ENCODE results near the gene ARL11. TPM values are rescaled to one million over a fixed set of nuclear protein-coding genes. Genes with fewer than 3 reads are reported as not detected.

The ARL11 gene
- total RNA-seq, 2 donors from 2014 or later, result 0.24 to 0.49 TPM

DNA sequence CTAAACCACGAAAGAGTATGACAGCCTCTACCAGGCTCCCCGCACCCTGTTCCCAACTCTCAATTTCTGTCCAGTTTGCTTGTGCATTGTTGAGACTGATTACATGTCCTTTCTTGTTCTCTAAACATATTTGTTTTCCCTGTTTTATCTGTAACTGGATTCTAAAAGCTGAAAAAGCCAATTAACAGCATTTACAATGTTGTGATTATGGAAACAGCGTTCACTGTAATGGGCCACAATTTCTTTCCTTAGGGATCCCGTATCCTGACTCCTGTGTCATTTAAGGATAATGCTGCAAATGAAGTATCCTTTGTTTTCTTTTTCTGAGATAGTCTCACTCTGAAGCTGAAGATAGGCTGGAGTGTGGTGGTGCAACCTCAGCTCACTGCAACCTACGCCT is 42.5 kb downstream of the ARL11 start:
- Histone ChIP-seq H3K4me3 (ENCODE audit: low read length) (no peak overlapping the region), H3K9me3 (ENCODE audit: control insufficient read depth, low read length) (no peaks in the 10 kb centered on the region), H3K9ac (ENCODE audit: extremely low read depth, low read length, poor library complexity, severe bottlenecking) (no peak overlapping the region), H3K36me3 (ENCODE audit: control insufficient read depth, insufficient read depth, low read length) (peaks cover 30% of the 10 kb centered on the region), H3K4me1 (ENCODE audit: control insufficient read depth, insufficient read depth, low read length) (peaks cover 4% of the 10 kb centered on the region), H3K27ac (ENCODE audit: low read depth, low read length) (no peak overlapping the region), H3K27me3 (ENCODE audit: control insufficient read depth, insufficient read depth, low read length, poor library complexity, severe bottlenecking) (no peaks in the 10 kb centered on the region)
- Mint-ChIP-seq H3K9me3 (peaks cover 6% of the 10 kb centered on the region), H3K4me1 (peaks cover 27% of the 10 kb centered on the region), H3K27ac (no peak overlapping the region), H3K27me3 (ENCODE audit: insufficient read depth) (no peaks in the 10 kb centered on the region), H3K36me3 (ENCODE audit: low read depth) (peaks cover 41% of the 10 kb centered on the region), H3K4me3 (no peak overlapping the region)
- TF ChIP-seq, protein P1, sequence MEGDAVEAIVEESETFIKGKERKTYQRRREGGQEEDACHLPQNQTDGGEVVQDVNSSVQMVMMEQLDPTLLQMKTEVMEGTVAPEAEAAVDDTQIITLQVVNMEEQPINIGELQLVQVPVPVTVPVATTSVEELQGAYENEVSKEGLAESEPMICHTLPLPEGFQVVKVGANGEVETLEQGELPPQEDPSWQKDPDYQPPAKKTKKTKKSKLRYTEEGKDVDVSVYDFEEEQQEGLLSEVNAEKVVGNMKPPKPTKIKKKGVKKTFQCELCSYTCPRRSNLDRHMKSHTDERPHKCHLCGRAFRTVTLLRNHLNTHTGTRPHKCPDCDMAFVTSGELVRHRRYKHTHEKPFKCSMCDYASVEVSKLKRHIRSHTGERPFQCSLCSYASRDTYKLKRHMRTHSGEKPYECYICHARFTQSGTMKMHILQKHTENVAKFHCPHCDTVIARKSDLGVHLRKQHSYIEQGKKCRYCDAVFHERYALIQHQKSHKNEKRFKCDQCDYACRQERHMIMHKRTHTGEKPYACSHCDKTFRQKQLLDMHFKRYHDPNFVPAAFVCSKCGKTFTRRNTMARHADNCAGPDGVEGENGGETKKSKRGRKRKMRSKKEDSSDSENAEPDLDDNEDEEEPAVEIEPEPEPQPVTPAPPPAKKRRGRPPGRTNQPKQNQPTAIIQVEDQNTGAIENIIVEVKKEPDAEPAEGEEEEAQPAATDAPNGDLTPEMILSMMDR (conservative IDR thresholded peaks at IDR 0.05), result no peak
- WGBS, 2 experiments (ENCODE audit: insufficient coverage in 1 of 2, insufficient read length in 1 of 2), result 85 to 92% methylated on average over 4 to 5 of the region's 5 CpGs
- DNase-seq, result no peak

DNA sequence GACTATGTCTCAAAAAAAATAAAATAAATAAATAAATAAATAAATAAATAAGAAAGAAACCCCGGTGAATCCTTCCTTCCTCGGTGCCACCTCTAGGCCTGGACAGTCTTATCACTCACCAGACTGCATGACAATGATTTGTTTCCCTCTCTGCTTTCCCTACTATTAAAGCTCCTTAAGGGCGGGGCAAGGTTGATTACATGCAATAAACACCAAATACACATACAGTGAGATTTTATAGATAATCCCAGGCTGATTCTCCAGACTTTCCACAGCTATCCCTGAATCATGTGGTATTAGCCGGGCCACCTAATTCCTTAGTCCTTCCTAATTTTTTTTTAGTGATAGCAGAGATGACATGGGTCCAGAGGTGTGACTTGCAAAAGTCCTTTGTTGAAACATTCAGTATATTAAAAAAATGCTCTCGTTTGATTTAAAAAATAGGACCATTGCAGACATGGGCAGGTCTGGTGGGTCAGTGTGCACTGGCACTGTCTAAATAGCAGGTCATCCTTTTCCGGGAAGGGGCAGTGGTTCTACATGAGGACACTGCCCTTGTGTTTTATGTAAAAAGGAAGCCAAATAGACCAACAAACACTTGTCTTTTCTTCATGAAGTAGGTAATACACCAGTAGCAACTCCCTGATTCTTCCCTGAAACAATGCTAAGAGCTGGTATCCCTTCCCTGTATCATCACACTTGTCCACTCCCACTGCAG is 48.4 kb downstream of the ARL11 start:
- no peak overlapping the region for H3K27ac ChIP-seq (ENCODE audit: low read depth, low read length)
- H3K4me1 ChIP-seq (ENCODE audit: control insufficient read depth, insufficient read depth, low read length), result no peaks in the 10 kb centered on the region
- peaks cover 23% of the 10 kb centered on the region for H3K9me3 Mint-ChIP-seq
- no peak overlapping the region for H3K4me3 Mint-ChIP-seq
- H3K9me3 ChIP-seq (ENCODE audit: control insufficient read depth, low read length), result peaks cover 9% of the 10 kb centered on the region
- WGBS, 2 experiments (ENCODE audit: insufficient coverage in 1 of 2, insufficient read length in 1 of 2), result 93 to 95% methylated on average over 3 to 6 of the region's 6 CpGs
- no peaks in the 10 kb centered on the region for H3K27me3 ChIP-seq (ENCODE audit: control insufficient read depth, insufficient read depth, low read length, poor library complexity, severe bottlenecking)
- H3K36me3 Mint-ChIP-seq (ENCODE audit: low read depth), result peaks cover 53% of the 10 kb centered on the region
- peaks cover 3% of the 10 kb centered on the region for H3K4me1 Mint-ChIP-seq
- H3K36me3 ChIP-seq (ENCODE audit: control insufficient read depth, insufficient read depth, low read length), result peaks cover 38% of the 10 kb centered on the region
- no peak overlapping the region for H3K27ac Mint-ChIP-seq
- no peaks in the 10 kb centered on the region for H3K27me3 Mint-ChIP-seq (ENCODE audit: insufficient read depth)
- no peak overlapping the region for H3K9ac ChIP-seq (ENCODE audit: extremely low read depth, low read length, poor library complexity, severe bottlenecking)
- TF ChIP-seq, protein P1 (conservative IDR thresholded peaks at IDR 0.05), result no peak
- DNase-seq, result no peak
- no peak overlapping the region for H3K4me3 ChIP-seq (ENCODE audit: low read length)

DNA sequence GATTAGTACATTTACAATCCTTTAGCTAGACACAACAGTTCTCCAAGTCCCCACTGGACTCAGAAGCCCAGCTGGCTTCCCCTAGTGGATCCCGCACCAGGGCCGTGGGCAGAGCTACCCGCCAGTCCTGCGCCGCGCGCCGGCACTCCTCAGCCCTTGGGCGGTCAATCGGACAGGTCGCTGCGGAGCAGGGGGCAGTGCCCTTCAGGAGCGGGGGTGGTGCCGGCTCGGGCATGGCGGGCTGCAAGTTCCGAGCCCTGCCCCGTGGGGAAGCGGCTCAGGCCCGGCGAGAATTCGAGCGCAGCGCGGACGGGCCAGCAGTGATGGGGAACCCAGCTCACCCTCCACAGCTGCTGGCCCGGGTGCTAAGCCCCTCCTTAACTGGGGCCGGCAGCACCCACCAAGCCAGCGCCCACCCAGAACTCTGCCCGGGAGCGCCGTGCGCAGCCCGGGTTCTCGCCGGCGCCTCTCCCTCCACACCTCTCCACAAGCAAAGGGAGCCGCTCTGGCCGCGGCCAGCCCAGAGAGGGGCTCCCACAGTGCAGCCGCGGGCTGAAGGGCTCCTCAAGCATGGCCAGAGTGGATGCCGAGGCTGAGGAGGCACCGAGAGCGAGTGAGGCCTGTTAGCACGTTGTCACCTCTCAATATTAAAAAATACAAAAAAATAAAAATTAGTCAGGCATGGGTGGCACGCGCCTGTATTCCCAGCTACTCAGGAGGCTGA is 50.0 kb downstream of the ARL11 start:
- H3K4me3 Mint-ChIP-seq, result no peak overlapping the region
- no peaks in the 10 kb centered on the region for H3K4me1 ChIP-seq (ENCODE audit: control insufficient read depth, insufficient read depth, low read length)
- no peak overlapping the region for H3K27ac ChIP-seq (ENCODE audit: low read depth, low read length)
- no peak overlapping the region for H3K27ac Mint-ChIP-seq
- WGBS, 2 experiments (ENCODE audit: insufficient coverage in 1 of 2, insufficient read length in 1 of 2), result 94 to 95% methylated on average over 17 to 48 of the region's 48 CpGs
- H3K4me3 ChIP-seq (ENCODE audit: low read length), result no peak overlapping the region
- no peak for DNase-seq
- H3K9me3 Mint-ChIP-seq, result peaks cover 23% of the 10 kb centered on the region
- H3K9me3 ChIP-seq (ENCODE audit: control insufficient read depth, low read length), result peaks cover 9% of the 10 kb centered on the region
- TF ChIP-seq, protein P1 (conservative IDR thresholded peaks at IDR 0.05), result no peak
- peaks cover 38% of the 10 kb centered on the region for H3K36me3 ChIP-seq (ENCODE audit: control insufficient read depth, insufficient read depth, low read length)
- peaks cover 61% of the 10 kb centered on the region for H3K36me3 Mint-ChIP-seq (ENCODE audit: low read depth)
- no peak overlapping the region for H3K9ac ChIP-seq (ENCODE audit: extremely low read depth, low read length, poor library complexity, severe bottlenecking)
- no peaks in the 10 kb centered on the region for H3K4me1 Mint-ChIP-seq
- no peaks in the 10 kb centered on the region for H3K27me3 ChIP-seq (ENCODE audit: control insufficient read depth, insufficient read depth, low read length, poor library complexity, severe bottlenecking)
- H3K27me3 Mint-ChIP-seq (ENCODE audit: insufficient read depth), result no peaks in the 10 kb centered on the region
